SU-DHL-6 (cell line): ENCODE measurements around the gene CNTN2.

ENCODE experiments used
- H2AFZ ChIP-seq: fragments of 200-600 bp; sonication (generic); 2 replicates; pipeline ENCODE4 v1.6.1; 2014; ENCODE audit warnings: low read depth, mild to moderate bottlenecking, moderate library complexity, mixed read lengths, antibody characterized with exemption, low read length; ENCODE audit not compliant: severe bottlenecking
- H3F3A ChIP-seq: fragments of 200-600 bp; shearing (Covaris generic); 2 replicates; pipeline ENCODE4 v1.6.0; 2016; ENCODE audit warnings: antibody characterized with exemption, mild to moderate bottlenecking; ENCODE audit not compliant: insufficient read depth
- H3K27ac ChIP-seq: fragments of 200-600 bp; sonication (generic); 2 replicates; pipeline ENCODE4 v1.5.1; 2016; ENCODE audit warnings: low read depth, mild to moderate bottlenecking, low read length, moderate library complexity, mixed read lengths
- H3K27me3 ChIP-seq: fragments of 200-600 bp; sonication (generic), shearing (Covaris generic); 2 replicates; pipeline ENCODE4 v1.6.0; 2014; ENCODE audit warnings: mild to moderate bottlenecking, low read length
- H3K36me3 ChIP-seq: fragments of 200-600 bp; sonication (generic); 2 replicates; pipeline ENCODE4 v1.6.1; 2014; ENCODE audit warnings: mild to moderate bottlenecking, low read length, mixed read lengths
- H3K4me2 ChIP-seq: fragments of 300-600, 200-600 bp; shearing (Covaris generic), sonication (generic); 2 replicates; pipeline ENCODE4 v1.6.0; 2014; ENCODE audit warnings: low read length, low read depth, mild to moderate bottlenecking; ENCODE audit not compliant: poor library complexity, severe bottlenecking
- H3K4me3 ChIP-seq: fragments of 200-600 bp; sonication (generic); 2 replicates; pipeline ENCODE4 v1.5.1; 2014; ENCODE audit warnings: antibody characterized with exemption, low read length, mild to moderate bottlenecking, mixed read lengths; ENCODE audit not compliant: insufficient read depth, poor library complexity, severe bottlenecking
- H3K79me2 ChIP-seq: fragments of 200-600 bp; sonication (generic); 2 replicates; pipeline ENCODE4 v1.6.1; 2014; ENCODE audit warnings: mild to moderate bottlenecking, low read length, moderate library complexity; ENCODE audit not compliant: insufficient read depth
- H3K9ac ChIP-seq: fragments of 200-600 bp; sonication (generic); 2 replicates; pipeline ENCODE4 v1.7.0; 2014; ENCODE audit warnings: mild to moderate bottlenecking, low read length
- H3K9me2 ChIP-seq: fragments of 200-600 bp; sonication (generic); replicated peaks from 2 replicates; pipeline ENCODE4 v1.6.1; 2014; ENCODE audit warnings: low read length; ENCODE audit not compliant: insufficient read depth
- H3K9me3 ChIP-seq: fragments of 200-600 bp; sonication (generic); 2 replicates; pipeline ENCODE4 v1.6.1; 2014; ENCODE audit warnings: low read length, mixed read lengths; ENCODE audit not compliant: insufficient read depth
- H4K20me1 ChIP-seq: fragments of 200-600 bp; sonication (generic); 2 replicates; pipeline ENCODE4 v1.6.1; 2014; ENCODE audit warnings: low read depth, mild to moderate bottlenecking, antibody characterized with exemption, low read length, moderate library complexity, mixed read lengths
- EZH2phosphoT487 ChIP-seq: fragments of 200-600 bp; sonication (generic), shearing (Covaris generic); conservative IDR thresholded peaks from 2 replicates; pipeline ENCODE4 v1.6.1; 2018; ENCODE audit warnings: mild to moderate bottlenecking, antibody characterized with exemption, low read length, moderate library complexity, mixed read lengths
- TF ChIP-seq, protein P1 (sequence below): fragments of 200-600 bp; sonication (generic); IDR thresholded peaks from one replicate; pipeline ENCODE4 v1.5.1; 2017; ENCODE audit warnings: antibody characterized with exemption, mild to moderate bottlenecking, low read length, moderate library complexity; ENCODE audit not compliant: insufficient read depth, poor library complexity, severe bottlenecking

The CNTN2 gene

DNA sequence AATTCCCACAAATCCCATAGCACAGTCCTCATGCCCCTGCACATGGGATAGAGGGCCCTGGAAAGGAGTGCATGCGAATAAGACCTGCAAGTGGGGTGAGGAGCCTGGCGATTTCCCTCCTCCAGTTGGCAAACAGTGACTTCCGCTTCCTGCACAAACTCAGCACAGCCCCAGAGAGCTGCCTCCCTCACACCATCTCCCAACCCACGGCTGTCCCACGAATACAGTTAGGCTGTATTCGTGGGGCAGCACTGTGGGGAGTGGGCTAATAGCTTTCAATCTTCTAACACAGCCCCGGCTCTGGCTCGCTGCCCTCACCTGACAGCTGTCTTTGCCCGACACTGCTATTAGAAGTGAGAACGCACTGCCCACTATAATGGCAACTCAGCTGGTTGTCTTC, 28.2 kb upstream of the CNTN2 start:
- no peak for TF ChIP-seq EZH2phosphoT487
- TF ChIP-seq, protein P1, sequence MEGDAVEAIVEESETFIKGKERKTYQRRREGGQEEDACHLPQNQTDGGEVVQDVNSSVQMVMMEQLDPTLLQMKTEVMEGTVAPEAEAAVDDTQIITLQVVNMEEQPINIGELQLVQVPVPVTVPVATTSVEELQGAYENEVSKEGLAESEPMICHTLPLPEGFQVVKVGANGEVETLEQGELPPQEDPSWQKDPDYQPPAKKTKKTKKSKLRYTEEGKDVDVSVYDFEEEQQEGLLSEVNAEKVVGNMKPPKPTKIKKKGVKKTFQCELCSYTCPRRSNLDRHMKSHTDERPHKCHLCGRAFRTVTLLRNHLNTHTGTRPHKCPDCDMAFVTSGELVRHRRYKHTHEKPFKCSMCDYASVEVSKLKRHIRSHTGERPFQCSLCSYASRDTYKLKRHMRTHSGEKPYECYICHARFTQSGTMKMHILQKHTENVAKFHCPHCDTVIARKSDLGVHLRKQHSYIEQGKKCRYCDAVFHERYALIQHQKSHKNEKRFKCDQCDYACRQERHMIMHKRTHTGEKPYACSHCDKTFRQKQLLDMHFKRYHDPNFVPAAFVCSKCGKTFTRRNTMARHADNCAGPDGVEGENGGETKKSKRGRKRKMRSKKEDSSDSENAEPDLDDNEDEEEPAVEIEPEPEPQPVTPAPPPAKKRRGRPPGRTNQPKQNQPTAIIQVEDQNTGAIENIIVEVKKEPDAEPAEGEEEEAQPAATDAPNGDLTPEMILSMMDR = no peak
- H3F3A ChIP-seq = no peaks in the 10 kb centered on the region
- H3K27me3 ChIP-seq = no peaks in the 10 kb centered on the region
- no peaks in the 10 kb centered on the region for H3K79me2 ChIP-seq
- no peak overlapping the region for H3K4me3 ChIP-seq
- H3K27ac ChIP-seq = no peak overlapping the region
- H3K4me2 ChIP-seq = no peak overlapping the region
- H3K36me3 ChIP-seq = no peaks in the 10 kb centered on the region
- no peaks in the 10 kb centered on the region for H4K20me1 ChIP-seq
- H3K9ac ChIP-seq = no peak overlapping the region
- no peaks in the 10 kb centered on the region for H3K9me3 ChIP-seq
- H3K9me2 ChIP-seq = no peaks in the 10 kb centered on the region
- H2AFZ ChIP-seq = no peak overlapping the region

GRCh38 chr1:205015241-205015640, 27.8 kb upstream of the CNTN2 start:
- Histone ChIP-seq H3K4me2 (no peak overlapping the region), H3K9ac (no peak overlapping the region), H2AFZ (no peak overlapping the region), H4K20me1 (no peaks in the 10 kb centered on the region), H3K27me3 (no peaks in the 10 kb centered on the region), H3K79me2 (no peaks in the 10 kb centered on the region), H3K36me3 (no peaks in the 10 kb centered on the region), H3K9me2 (no peaks in the 10 kb centered on the region), H3F3A (no peaks in the 10 kb centered on the region), H3K27ac (no peak overlapping the region), H3K4me3 (no peak overlapping the region), H3K9me3 (no peaks in the 10 kb centered on the region)
- TF ChIP-seq, protein P1 = no peak
- TF ChIP-seq EZH2phosphoT487 = no peak

GRCh38 chr1:205016075-205016474, 26.9 kb upstream of the CNTN2 start:
- Histone ChIP-seq H3K27me3 (no peaks in the 10 kb centered on the region), H3K4me2 (no peak overlapping the region), H2AFZ (no peak overlapping the region), H3F3A (no peaks in the 10 kb centered on the region), H3K36me3 (no peaks in the 10 kb centered on the region), H3K9ac (no peak overlapping the region), H4K20me1 (no peaks in the 10 kb centered on the region), H3K79me2 (no peaks in the 10 kb centered on the region), H3K9me3 (no peaks in the 10 kb centered on the region), H3K9me2 (no peaks in the 10 kb centered on the region), H3K27ac (no peak overlapping the region), H3K4me3 (no peak overlapping the region)
- no peak for TF ChIP-seq EZH2phosphoT487
- TF ChIP-seq, protein P1 = no peak

DNA sequence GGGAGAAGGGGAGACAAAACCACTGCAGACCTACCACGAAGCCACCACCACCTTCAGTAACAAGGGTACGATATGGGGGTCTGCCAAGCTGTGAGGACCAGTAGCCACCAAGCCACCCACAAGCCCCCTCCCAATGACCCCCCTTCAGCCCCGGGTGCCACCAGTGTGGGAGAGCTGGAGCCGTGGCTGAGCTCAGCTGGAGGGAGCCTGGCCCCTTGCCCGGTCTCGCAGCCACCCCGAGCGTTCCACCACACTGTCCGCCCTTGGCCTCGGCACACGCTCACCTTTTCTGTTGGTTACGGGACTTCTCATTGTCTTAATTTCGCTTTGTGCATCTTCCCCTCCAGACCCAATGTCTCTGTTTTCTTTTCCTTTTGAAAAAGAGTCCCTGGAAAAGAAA, 26.4 kb upstream of the CNTN2 start:
- no peak overlapping the region for H3K4me3 ChIP-seq
- no peaks in the 10 kb centered on the region for H3K79me2 ChIP-seq
- H3K27ac ChIP-seq = no peak overlapping the region
- no peaks in the 10 kb centered on the region for H3F3A ChIP-seq
- no peaks in the 10 kb centered on the region for H4K20me1 ChIP-seq
- no peak overlapping the region for H3K9ac ChIP-seq
- no peak overlapping the region for H2AFZ ChIP-seq
- H3K27me3 ChIP-seq = no peaks in the 10 kb centered on the region
- no peak overlapping the region for H3K4me2 ChIP-seq
- H3K36me3 ChIP-seq = no peaks in the 10 kb centered on the region
- H3K9me3 ChIP-seq = no peaks in the 10 kb centered on the region
- H3K9me2 ChIP-seq = no peaks in the 10 kb centered on the region
- no peak for TF ChIP-seq EZH2phosphoT487
- TF ChIP-seq, protein P1 = no peak
